T-helper 1 cell treated with Interleukin-12 subunit alpha and Interleukin-12 subunit beta and Interleukin-4 antibody, amounts not matched to agents 30 μg/mL and 1 μg/mL, for 36 hours (primary cell): ENCODE results near the gene SLC9A4.
A peak's percentile ranks its signal among the peaks of the same experiment; 100 is the strongest.

Source experiments
- H3K27ac Mint-ChIP-seq: one replicate; pipeline ENCODE4 v1.8.0; 2021; ENCODE audit warnings: mild to moderate bottlenecking, mixed read lengths
- H3K27me3 Mint-ChIP-seq: one replicate; pipeline ENCODE4 v1.8.0; 2021; ENCODE audit warnings: low read depth, mixed read lengths
- H3K36me3 Mint-ChIP-seq: one replicate; pipeline ENCODE4 v1.8.0; 2021; ENCODE audit warnings: low read depth, mixed read lengths
- H3K4me1 Mint-ChIP-seq: one replicate; pipeline ENCODE4 v1.8.0; 2021; ENCODE audit warnings: low read depth, mixed read lengths
- H3K4me3 Mint-ChIP-seq: one replicate; pipeline ENCODE4 v1.8.0; 2021; ENCODE audit warnings: mild to moderate bottlenecking, moderate library complexity, mixed read lengths
- H3K9me3 Mint-ChIP-seq: one replicate; pipeline ENCODE4 v1.8.0; 2021; ENCODE audit warnings: mixed read lengths

The SLC9A4 gene

DNA sequence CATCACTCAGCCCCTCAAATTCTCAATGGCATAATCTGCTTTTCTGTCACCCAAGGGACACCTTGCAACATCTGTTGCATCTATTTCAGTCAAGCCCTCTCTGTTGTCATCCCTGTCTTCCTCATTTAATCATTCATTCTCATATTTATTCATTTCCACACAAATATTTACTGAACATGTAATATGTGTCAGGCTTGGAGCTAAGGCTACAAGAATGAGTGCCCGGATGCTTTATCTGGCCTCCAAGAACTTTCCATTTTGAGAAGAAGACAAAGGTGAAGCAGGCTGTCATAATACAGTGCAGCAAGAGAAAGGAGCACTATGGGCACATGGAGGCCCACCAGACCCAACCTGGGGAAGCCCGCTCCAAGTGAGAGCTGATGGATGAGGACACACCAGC is 34.4 kb upstream of the SLC9A4 start:
- Mint-ChIP-seq H3K4me3 (no peak overlapping the region), H3K9me3 (no peaks in the 10 kb centered on the region), H3K4me1 (peaks cover 38% of the 10 kb centered on the region), H3K36me3 (peaks cover 27% of the 10 kb centered on the region), H3K27me3 (no peaks in the 10 kb centered on the region), H3K27ac (no peak overlapping the region)

DNA sequence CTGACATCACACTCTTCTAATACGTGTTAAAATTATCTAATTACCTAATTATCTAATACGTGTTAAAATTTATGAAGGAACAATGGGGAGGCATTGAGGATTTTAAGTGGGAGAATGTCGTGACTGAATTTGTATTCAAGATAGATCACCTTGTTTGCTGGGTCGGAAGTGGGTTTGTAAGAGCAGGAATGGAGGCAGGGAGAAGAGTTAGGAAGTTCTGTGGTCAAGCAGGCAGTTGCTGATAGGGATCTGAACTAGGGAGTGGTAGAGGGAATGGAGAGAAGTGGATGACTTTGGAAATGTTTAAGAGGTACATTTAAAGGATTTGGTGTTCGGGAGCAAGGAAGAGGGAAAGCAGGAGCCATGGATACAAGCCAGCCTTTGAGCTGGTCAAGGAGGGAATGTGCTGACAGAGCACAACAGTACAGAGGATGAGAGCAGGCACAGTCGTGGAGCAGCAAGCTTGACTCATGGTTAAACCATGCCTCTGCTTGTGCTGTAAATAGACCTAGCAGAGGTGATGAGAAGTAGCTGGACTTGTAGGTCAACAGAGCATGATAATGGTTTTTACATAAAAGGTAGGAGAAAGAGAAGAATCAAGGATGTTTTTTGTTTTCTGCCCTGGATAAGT is 33.8 kb upstream of the SLC9A4 start:
- H3K4me3 Mint-ChIP-seq: no peak overlapping the region
- H3K27ac Mint-ChIP-seq: no peak overlapping the region
- H3K4me1 Mint-ChIP-seq: peaks cover 38% of the 10 kb centered on the region
- no peaks in the 10 kb centered on the region for H3K9me3 Mint-ChIP-seq
- H3K36me3 Mint-ChIP-seq: peaks cover 28% of the 10 kb centered on the region
- no peaks in the 10 kb centered on the region for H3K27me3 Mint-ChIP-seq

DNA sequence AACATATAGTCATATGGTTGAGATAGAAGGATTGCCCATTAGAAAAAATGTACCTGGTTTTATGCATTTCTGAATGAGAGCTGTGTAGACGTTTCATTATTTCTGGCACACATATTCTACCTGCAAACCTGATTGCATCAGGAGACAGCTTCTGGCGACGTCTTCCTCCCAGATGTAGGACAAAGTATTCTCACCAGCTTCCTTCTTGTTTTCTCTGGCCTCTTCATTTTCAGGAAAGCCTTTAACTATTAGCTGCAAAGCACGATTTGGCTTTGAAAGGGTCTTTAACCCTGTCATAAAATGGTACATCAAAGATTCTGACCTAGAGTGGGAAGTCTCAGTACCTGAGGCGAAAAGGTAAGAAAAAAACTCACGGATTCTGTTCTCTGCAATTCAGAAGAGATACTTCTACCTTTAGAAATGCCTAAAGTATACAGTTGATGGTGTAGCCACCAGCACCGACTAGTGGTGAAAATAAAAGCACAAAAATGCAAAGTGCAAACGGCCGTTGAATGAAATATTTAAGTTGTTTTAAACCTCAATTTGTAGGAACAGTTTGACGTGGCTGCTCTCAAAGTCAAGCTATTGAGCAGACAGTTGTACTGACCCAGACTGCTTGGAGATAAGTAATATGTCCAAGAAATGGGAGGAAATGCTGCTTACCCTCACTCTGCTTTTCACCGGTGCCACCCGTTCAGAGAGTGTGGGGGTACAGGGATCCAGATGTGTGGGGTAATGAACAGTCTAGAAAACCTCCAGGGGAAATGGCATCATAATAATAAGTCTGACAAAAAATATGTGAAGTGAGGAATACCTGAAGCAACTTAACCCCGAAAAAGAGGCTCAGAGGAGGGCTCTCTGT is 29.8 kb upstream of the SLC9A4 start:
- Mint-ChIP-seq H3K27ac (peak overlapping the region; percentile 82), H3K4me1 (peaks cover 11% of the 10 kb centered on the region), H3K9me3 (no peaks in the 10 kb centered on the region), H3K36me3 (peaks cover 33% of the 10 kb centered on the region), H3K4me3 (peak overlapping the region; percentile 49), H3K27me3 (no peaks in the 10 kb centered on the region)

DNA sequence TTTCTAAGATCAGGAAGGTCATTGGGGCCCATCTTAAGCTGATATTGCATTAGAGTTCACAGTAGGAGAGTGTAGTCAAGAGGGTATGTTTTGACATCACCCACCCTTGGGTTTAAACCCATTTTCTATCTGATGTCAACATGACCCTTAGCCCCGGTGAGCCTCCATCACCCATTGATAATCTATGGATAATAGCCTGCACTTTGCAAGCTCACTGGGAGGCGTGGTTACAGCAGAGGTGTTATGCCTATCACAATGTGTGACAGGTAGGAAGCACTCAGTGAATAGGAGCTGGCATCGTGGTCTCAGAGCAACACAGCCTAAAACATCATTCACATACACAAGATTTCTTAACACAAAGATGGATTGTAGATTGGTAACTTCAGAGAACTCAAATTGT is 28.8 kb upstream of the SLC9A4 start:
- Mint-ChIP-seq H3K36me3 (peaks cover 33% of the 10 kb centered on the region), H3K27me3 (no peaks in the 10 kb centered on the region), H3K4me1 (peaks cover 11% of the 10 kb centered on the region), H3K9me3 (no peaks in the 10 kb centered on the region), H3K27ac (no peak overlapping the region), H3K4me3 (no peak overlapping the region)

DNA sequence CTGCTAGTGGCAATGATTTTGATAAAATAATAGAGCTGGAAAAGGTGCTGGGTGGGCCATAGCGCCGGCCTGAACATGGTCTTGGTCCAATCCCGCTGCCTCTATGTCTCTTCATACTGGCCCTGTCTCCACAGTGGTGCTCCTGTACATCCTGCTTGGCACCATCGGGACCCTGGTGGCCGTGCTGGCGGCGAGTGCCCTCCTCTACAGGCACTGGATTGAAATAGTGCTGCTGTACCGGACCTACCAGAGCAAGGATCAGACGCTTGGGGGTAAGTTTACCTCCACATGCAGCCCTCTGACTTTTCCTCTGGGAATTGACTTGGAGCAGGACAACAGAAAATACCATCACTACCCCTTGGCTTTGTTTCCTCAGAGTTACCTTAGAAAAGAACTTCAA is 26.1 kb upstream of the SLC9A4 start:
- peaks cover 46% of the 10 kb centered on the region for H3K36me3 Mint-ChIP-seq
- H3K27me3 Mint-ChIP-seq: no peaks in the 10 kb centered on the region
- no peak overlapping the region for H3K27ac Mint-ChIP-seq
- peaks cover 13% of the 10 kb centered on the region for H3K4me1 Mint-ChIP-seq
- no peaks in the 10 kb centered on the region for H3K9me3 Mint-ChIP-seq
- no peak overlapping the region for H3K4me3 Mint-ChIP-seq

DNA sequence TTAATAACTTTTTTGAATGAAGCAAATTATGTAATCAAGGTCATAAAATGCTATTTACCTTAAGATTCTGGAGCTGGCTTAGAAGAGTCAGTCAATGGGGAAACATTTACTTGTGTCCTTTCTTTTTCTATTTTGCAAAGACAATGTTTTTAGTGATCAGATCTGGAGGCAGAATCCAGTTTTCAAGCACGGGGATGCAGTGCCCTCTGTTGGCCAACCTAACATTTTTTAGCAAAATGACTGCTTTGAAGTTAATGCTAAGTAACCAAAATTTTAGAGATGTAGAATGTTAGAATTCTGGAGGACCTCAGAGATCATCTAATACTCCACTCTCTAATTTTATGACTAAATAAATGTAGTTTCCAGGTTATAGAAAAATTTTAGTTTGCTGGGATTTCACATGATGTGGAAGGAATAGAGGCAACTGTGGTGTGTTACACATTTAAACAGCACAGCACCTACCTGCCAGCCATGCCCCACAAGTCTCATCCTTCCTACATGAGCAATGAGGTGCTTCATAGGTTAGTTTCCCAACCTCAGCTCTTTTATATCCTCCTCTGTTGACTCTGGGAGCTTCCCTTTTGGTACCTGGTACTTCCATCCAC is 23.6 kb upstream of the SLC9A4 start:
- peaks cover 15% of the 10 kb centered on the region for H3K4me1 Mint-ChIP-seq
- no peaks in the 10 kb centered on the region for H3K9me3 Mint-ChIP-seq
- no peak overlapping the region for H3K4me3 Mint-ChIP-seq
- no peaks in the 10 kb centered on the region for H3K27me3 Mint-ChIP-seq
- peak overlapping the region; percentile 24 for H3K27ac Mint-ChIP-seq
- peaks cover 52% of the 10 kb centered on the region for H3K36me3 Mint-ChIP-seq

DNA sequence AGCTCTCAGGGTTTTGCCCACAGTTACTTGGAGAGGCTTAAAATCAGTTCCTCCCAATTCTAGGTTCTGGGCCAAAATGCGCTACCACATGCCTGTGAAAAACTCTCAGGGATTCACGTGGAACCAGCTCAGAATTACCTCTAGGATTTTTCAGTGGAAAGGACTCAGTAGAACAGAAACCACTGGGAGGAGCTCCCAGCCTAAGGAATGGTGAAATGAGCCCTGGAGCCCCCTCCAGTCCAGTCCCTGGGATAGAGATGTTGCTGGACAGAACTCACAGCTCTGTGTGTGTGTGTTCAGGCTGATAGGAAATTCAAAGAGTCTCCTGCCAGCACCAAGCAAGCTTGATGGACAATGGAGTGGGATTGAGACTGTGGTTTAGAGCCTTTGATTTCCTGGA is 21.1 kb upstream of the SLC9A4 start:
- no peaks in the 10 kb centered on the region for H3K27me3 Mint-ChIP-seq
- H3K4me1 Mint-ChIP-seq: peaks cover 25% of the 10 kb centered on the region
- no peak overlapping the region for H3K4me3 Mint-ChIP-seq
- H3K27ac Mint-ChIP-seq: no peak overlapping the region
- H3K36me3 Mint-ChIP-seq: peaks cover 48% of the 10 kb centered on the region
- H3K9me3 Mint-ChIP-seq: peaks cover 3% of the 10 kb centered on the region

DNA sequence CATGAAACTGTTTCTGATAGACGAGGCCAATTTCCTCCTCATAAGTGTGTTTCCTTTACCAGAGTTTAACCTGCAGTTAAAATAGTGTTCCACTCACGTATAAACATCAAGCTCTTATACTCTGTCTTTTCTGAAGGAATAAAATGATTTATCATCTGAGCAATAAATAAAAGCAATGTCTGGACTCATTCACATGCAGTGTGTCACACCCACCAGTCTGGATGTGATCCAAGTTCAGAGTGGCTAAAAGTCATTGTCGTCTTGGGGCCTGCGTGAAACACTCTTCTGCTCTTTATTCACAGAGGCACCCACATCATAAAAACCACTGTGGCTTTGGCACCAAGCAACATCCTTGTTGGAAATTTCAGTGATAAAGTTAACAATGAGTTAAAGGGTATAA is 19.5 kb upstream of the SLC9A4 start:
- peaks cover 3% of the 10 kb centered on the region for H3K9me3 Mint-ChIP-seq
- H3K27me3 Mint-ChIP-seq: peaks cover 3% of the 10 kb centered on the region
- no peak overlapping the region for H3K27ac Mint-ChIP-seq
- H3K36me3 Mint-ChIP-seq: peaks cover 42% of the 10 kb centered on the region
- H3K4me3 Mint-ChIP-seq: no peak overlapping the region
- peaks cover 25% of the 10 kb centered on the region for H3K4me1 Mint-ChIP-seq

DNA sequence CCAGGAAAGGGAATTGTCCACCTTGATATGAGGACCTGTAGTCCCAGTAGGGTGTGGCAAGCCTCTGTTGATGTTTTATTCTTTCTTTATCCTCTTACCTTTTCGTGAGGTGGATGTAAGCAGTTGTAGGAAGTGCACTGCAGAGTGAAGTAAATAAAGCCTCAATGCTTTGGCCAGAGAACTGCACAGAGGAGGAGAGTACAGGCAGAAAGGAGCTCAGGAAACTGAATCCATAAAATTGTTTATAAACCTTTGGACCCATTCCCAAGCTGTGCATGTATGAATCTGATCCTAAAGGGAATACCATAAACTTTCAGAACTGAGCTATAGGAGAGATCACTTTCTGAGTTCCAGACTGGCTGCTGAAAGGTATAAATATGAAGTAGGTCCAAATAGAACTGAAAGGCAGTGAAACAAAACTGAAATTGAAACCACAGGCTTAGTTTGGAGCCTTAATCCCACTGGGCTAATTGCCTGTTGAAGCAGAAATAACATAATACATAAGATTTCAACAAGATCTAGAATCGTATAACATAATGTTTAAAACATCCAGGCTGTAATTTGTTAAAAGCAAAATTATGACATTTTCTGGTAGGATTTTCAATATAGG is 17.9 kb upstream of the SLC9A4 start:
- Mint-ChIP-seq H3K4me3 (no peak overlapping the region), H3K4me1 (peaks cover 23% of the 10 kb centered on the region), H3K36me3 (peaks cover 35% of the 10 kb centered on the region), H3K9me3 (peaks cover 3% of the 10 kb centered on the region), H3K27ac (no peak overlapping the region), H3K27me3 (peaks cover 7% of the 10 kb centered on the region)

DNA sequence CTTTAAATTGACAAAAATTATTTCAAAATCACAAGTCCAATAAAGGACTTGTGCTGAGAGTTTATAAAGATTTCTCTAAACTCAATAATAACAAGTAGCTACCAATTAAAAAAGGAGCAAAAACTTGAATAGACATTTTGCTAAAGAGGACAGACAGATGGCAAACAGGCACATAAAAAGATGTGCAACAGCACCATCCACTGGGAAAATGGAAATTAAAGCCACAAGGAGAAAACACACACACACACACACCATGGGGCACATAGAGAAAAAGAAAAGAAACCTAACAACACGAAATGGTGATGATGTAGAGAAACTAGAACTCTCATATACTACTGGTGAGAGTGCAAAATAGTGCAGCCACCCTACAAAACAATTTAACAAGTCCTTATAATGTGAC is 12.6 kb upstream of the SLC9A4 start:
- H3K27me3 Mint-ChIP-seq: peaks cover 28% of the 10 kb centered on the region
- H3K4me3 Mint-ChIP-seq: no peak overlapping the region
- H3K27ac Mint-ChIP-seq: no peak overlapping the region

DNA sequence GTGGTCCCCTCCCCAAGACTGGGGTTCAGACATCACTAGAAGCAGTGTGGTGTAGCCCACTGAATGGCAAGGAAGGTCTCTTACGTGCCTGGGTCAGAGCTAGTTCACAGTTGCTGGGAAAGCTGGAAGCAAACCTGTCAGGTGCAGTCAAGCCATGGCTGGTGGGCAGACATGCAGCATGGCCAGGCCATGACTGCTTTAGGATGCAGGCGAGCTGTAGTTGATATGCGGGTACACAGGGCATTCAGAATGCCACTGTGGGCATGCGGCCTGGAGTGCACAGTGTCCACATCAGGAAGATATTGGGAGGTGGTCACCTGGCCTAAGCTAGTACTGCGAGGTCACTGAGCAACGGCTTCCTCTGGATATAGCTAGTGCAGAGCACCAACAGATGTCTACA is 11.8 kb upstream of the SLC9A4 start:
- no peak overlapping the region for H3K27ac Mint-ChIP-seq
- H3K27me3 Mint-ChIP-seq: peaks cover 28% of the 10 kb centered on the region
- H3K36me3 Mint-ChIP-seq: no peaks in the 10 kb centered on the region
- H3K4me3 Mint-ChIP-seq: no peak overlapping the region
- H3K4me1 Mint-ChIP-seq: no peaks in the 10 kb centered on the region
- no peaks in the 10 kb centered on the region for H3K9me3 Mint-ChIP-seq

More for the DNA sequence above, 12.6 kb upstream of the SLC9A4 start:
- Mint-ChIP-seq H3K36me3 (peaks cover 3% of the 10 kb centered on the region), H3K4me1 (peaks cover under 1% of the 10 kb centered on the region), H3K9me3 (peaks cover 3% of the 10 kb centered on the region)

DNA sequence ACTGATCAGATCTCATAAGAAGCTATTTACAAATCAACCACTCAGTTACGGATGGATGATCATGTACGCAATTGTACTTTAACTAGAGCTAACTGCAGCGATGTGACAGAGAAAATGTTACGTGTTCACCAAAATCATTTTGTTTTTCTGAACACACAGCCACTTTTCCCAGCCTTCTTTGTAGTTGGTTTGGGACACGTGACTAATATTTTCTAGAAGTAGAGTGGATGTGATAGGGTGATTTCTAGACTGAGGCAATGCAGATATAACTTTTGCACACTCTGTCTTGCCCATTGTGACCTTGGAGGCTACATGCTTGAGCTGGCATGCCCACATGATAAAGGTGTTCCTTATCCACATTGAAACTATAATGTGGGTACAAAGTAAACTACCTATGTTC is 9.9 kb upstream of the SLC9A4 start:
- no peaks in the 10 kb centered on the region for H3K9me3 Mint-ChIP-seq
- peaks cover 40% of the 10 kb centered on the region for H3K27me3 Mint-ChIP-seq

DNA sequence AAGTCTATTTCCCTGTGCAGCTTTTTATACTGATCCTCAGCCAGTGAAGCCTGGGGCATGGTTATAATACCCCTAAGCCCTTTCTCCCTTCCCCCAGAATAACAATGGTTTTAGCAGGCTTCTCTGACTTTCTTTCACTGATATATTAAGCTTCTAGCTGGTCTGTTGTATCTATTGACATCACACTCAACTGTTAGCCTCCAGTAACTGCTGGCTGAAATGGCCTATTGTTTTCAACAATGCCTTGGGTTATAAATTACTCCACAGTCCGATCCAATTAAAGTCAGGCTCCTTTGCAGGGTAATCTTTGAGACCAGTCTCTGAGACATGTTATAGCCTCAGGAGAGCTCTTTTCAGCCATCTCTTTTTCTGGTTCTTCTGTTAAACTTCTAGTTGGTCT is 2.9 kb upstream of the SLC9A4 start:
- peaks cover 11% of the 10 kb centered on the region for H3K9me3 Mint-ChIP-seq
- H3K36me3 Mint-ChIP-seq: peaks cover 4% of the 10 kb centered on the region
- H3K4me3 Mint-ChIP-seq: no peak overlapping the region
- no peaks in the 10 kb centered on the region for H3K4me1 Mint-ChIP-seq
- no peak overlapping the region for H3K27ac Mint-ChIP-seq
- peaks cover 61% of the 10 kb centered on the region for H3K27me3 Mint-ChIP-seq

More for the DNA sequence above, 9.9 kb upstream of the SLC9A4 start:
- H3K36me3 Mint-ChIP-seq: no peaks in the 10 kb centered on the region
- no peak overlapping the region for H3K4me3 Mint-ChIP-seq
- H3K4me1 Mint-ChIP-seq: no peaks in the 10 kb centered on the region
- no peak overlapping the region for H3K27ac Mint-ChIP-seq

DNA sequence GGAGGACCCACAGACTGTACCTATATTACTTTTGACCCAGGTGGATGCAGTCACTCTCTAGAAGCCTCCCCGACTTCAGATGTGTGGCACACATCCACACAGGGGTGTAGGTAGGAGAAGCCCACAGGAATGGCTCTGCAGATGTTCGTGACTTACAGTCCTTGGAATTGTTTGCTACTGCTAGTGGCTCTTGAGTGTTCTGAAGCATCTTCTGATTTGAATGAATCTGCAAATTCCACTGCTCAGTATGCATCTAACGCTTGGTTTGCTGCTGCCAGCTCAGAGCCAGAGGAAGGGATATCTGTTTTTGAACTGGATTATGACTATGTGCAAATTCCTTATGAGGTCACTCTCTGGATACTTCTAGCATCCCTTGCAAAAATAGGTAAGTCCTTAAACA is 605 bp downstream of the SLC9A4 start:
- Mint-ChIP-seq H3K9me3 (peaks cover 11% of the 10 kb centered on the region), H3K4me3 (no peak overlapping the region), H3K4me1 (no peaks in the 10 kb centered on the region), H3K36me3 (peaks cover 4% of the 10 kb centered on the region), H3K27me3 (peaks cover 56% of the 10 kb centered on the region), H3K27ac (no peak overlapping the region)
